Measurements from ENCODE around the gene PPP3R1. TPM values are rescaled to one million over a fixed set of nuclear protein-coding genes. Genes with fewer than 3 reads are reported as not detected.

The PPP3R1 gene
- total RNA-seq, 5 donors from 2014 or later (not counting 1 experiment from before 2014, with no cell fraction given), result 53.2 to 65.0 (median 57.7) TPM

- Mint-ChIP-seq H3K36me3 (peaks cover 38% of the 10 kb centered on the region), H3K9me3 (no peaks in the 10 kb centered on the region), H3K27me3 (no peaks in the 10 kb centered on the region), H3K27ac (no peak overlapping the region), H3K4me3 (no peak overlapping the region), H3K4me1 (no peaks in the 10 kb centered on the region)
- Histone ChIP-seq H3K4me1 (ENCODE audit: control insufficient read depth in 1 of 2, extremely low read depth in 1 of 2, insufficient read depth in 2 of 2, low read length in 2 of 2) (no peaks in the 10 kb centered on the region), H3K27me3 (replicated peaks in 1 of 2; ENCODE audit: control insufficient read depth in 2 of 2, extremely low read depth in 1 of 2, insufficient read depth in 2 of 2, low read length in 1 of 2) (no peaks in the 10 kb centered on the region), H3K9me3 (no peaks in the 10 kb centered on the region), H3K27ac (ENCODE audit: low read length) (no peak overlapping the region), H3K36me3 (ENCODE audit: control insufficient read depth in 2 of 2, extremely low read depth in 1 of 2, insufficient read depth in 1 of 2, low read length in 1 of 2) (peaks cover 5 to 12% of the 10 kb centered on the region in 2 donors), H3K4me3 (ENCODE audit: control insufficient read depth in 1 of 2, extremely low read depth in 1 of 2, low read length in 1 of 2) (no peak overlapping the region)
- WGBS (ENCODE audit: insufficient coverage), result 80% methylated on average over 1 of the region's 6 CpGs
- CTCF ChIA-PET, result no interaction called here
- ATAC-seq (replicated peaks in 1 of 4), result no peak
- no peak for DNase-seq
- POLR2A ChIA-PET, result no interaction called here
These were observed 117.8 kb downstream of the PPP3R1 start for GRCh38 chr2:68134554-68134953.

GRCh38 chr2:68134120-68134519 lies 118.2 kb downstream of the PPP3R1 start:
- Histone ChIP-seq H3K27me3 (replicated peaks in 1 of 2; ENCODE audit: control insufficient read depth in 2 of 2, extremely low read depth in 1 of 2, insufficient read depth in 2 of 2, low read length in 1 of 2) (no peaks in the 10 kb centered on the region), H3K36me3 (ENCODE audit: control insufficient read depth in 2 of 2, extremely low read depth in 1 of 2, insufficient read depth in 1 of 2, low read length in 1 of 2) (peaks cover 5 to 12% of the 10 kb centered on the region in 2 donors), H3K27ac (ENCODE audit: low read length) (no peak overlapping the region), H3K4me1 (ENCODE audit: control insufficient read depth in 1 of 2, extremely low read depth in 1 of 2, insufficient read depth in 2 of 2, low read length in 2 of 2) (no peaks in the 10 kb centered on the region), H3K9me3 (no peaks in the 10 kb centered on the region), H3K4me3 (ENCODE audit: control insufficient read depth in 1 of 2, extremely low read depth in 1 of 2, low read length in 1 of 2) (no peak overlapping the region)
- no peak overlapping the region for H3K27ac Mint-ChIP-seq
- DNase-seq (no peak), ATAC-seq (replicated peaks in 1 of 4) (no peak)
- WGBS (ENCODE audit: insufficient coverage), result no CpG with 5 or more reads among the region's 1 CpG
- H3K36me3 Mint-ChIP-seq, result peaks cover 37% of the 10 kb centered on the region
- ChIA-PET POLR2A (no interaction called here), CTCF (no interaction called here)
- H3K27me3 Mint-ChIP-seq, result no peaks in the 10 kb centered on the region
- H3K9me3 Mint-ChIP-seq, result no peaks in the 10 kb centered on the region
- no peaks in the 10 kb centered on the region for H3K4me1 Mint-ChIP-seq
- H3K4me3 Mint-ChIP-seq, result no peak overlapping the region

Other genes with a start within 250 kb of the PPP3R1 start
- gene C1D, start 189.5 kb downstream of the PPP3R1 start, total RNA-seq, result 10 to 100 TPM in 4 of 5 donors, 1 to 10 TPM in 1; 8.7 to 18.7 (median 13.5) TPM
- gene PNO1, start 94.6 kb downstream of the PPP3R1 start, total RNA-seq, result 10 to 100 TPM in 4 of 5 donors, 1 to 10 TPM in 1; 9.9 to 26.5 (median 13.1) TPM
- under 1 TPM in 3 of 5 donors, not detected in 2; 0.53 to 0.63 (median 0.59) TPM for gene CNRIP1, start 67.4 kb upstream of the PPP3R1 start, total RNA-seq
- gene PLEK, start 112.8 kb upstream of the PPP3R1 start, total RNA-seq, result 10 to 100 TPM in 4 of 5 donors, 1 to 10 TPM in 1; 5.1 to 28.4 (median 13.6) TPM
- gene FBXO48, start 214.8 kb upstream of the PPP3R1 start, total RNA-seq, result 1 to 10 TPM; 1.8 to 4.5 (median 4.5) TPM
- gene APLF, start 215.1 kb upstream of the PPP3R1 start, total RNA-seq, result 1 to 10 TPM; 4.3 to 6.1 (median 5.1) TPM

Data from T-cell (primary cell).